Psoas muscle (tissue), 8 donors: ENCODE results near the gene PLPP3. TPM values are rescaled to one million over a fixed set of nuclear protein-coding genes. Genes with fewer than 3 reads are reported as not detected.

Source experiments
- ATAC-seq, 4 donors: fragments of 200-7000 bp; cut with Tn5 transposase; one replicate each; pipeline ENCODE4 v1.9.1; 2020; ENCODE audit warnings: moderate library complexity in 3 of 4, mild to moderate bottlenecking in 2 of 4
- DNase-seq, 2 donors: peaks; one replicate each; pipeline ENCODE4 v3.0.0-alpha.2; 2020
- H3K27ac ChIP-seq: fragments of 200-600 bp; one replicate; pipeline ENCODE4 v1.8.0; 2022
- H3K27me3 ChIP-seq, 3 donors: fragments of 200-600 bp in 1 of 3; one replicate each; pipeline versions ENCODE4 v1.6.1 to v1.8.0; 2013 to 2022; ENCODE audit warnings: low read length in 2 of 3, mild to moderate bottlenecking in 2 of 3, moderate library complexity in 1 of 3; ENCODE audit not compliant: insufficient read depth in 3 of 3
- H3K36me3 ChIP-seq, 2 donors: fragments of 200-600 bp in 1 of 2; one replicate each; pipeline versions ENCODE4 v1.6.1 to v1.8.0; 2013 to 2022; ENCODE audit warnings: low read depth in 1 of 2, mild to moderate bottlenecking in 1 of 2, moderate library complexity in 1 of 2; ENCODE audit not compliant: insufficient read depth in 1 of 2
- H3K4me1 ChIP-seq: fragments of 200-600 bp; one replicate; pipeline ENCODE4 v1.8.0; 2022
- H3K4me3 ChIP-seq: fragments of 200-600 bp; one replicate; pipeline ENCODE4 v1.8.0; 2022; ENCODE audit warnings: mild to moderate bottlenecking
- H3K9me3 ChIP-seq: fragments of 200-600 bp; one replicate; pipeline ENCODE4 v1.8.0; 2022
- WGBS, 3 donors: extraction: QIAGEN DNeasy Blood & Tissue Kit; methylation state at CpG; one replicate each; pipeline versions ENCODE4 v1.1.6 to v1.1.7; 2013; 5-methylcytosine and 5-hydroxymethylcytosine counted together
- intact Hi-C, 2 donors: fragments of 100-400 bp; cut with DNase I; formaldehyde crosslinking; loops; one replicate each; pipeline versions ENCODE4 v1.11.0 to v1.14.2; 2022
- polyA plus RNA-seq, 3 donors: library from polyadenylated mRNA; stranded (reverse); fragments of 200-250 nt; gene quantifications; one replicate each; pipeline ENCODE4 v1.2.3, GENCODE V29; 2013
- total RNA-seq, 4 donors: library from RNA; stranded (reverse); fragmentation: NEBNext Ultra II Directional in 2 of 4; extraction: Animal tissue kit (Norgen Biotek cat#: 25700) in 2 of 4; gene quantifications; one replicate each; pipeline versions ENCODE4 v1.2.1 to v1.2.4, GENCODE V29; 2021 to 2023
- TF ChIP-seq, protein P1 (sequence below): fragments of 200-600 bp; IDR thresholded peaks from one replicate; pipeline ENCODE4 v1.8.0; 2022; ENCODE audit warnings: antibody characterized with exemption
- donor health status: healthy with polysubstance abuse.
- donor health status: DM: no; HTN: no; CAD: no; lungs with moderate emphysema.
- donor health status: Bipolar disorder and iron deficiency.
- donor health status: healthy.
- donor health status: DM: yes; HTN: yes; CAD: no.
- donor health status: DM: no; HTN: no; CAD: no.
- donor health status: DM: no; HTN: no; CAD: no.
- donor health status: DM: yes; HTN: yes; CAD: no.

Gene PLPP3
- total and polyA plus RNA-seq, 7 donors: 35.5 to 69.1 (median 46.3) TPM

DNA sequence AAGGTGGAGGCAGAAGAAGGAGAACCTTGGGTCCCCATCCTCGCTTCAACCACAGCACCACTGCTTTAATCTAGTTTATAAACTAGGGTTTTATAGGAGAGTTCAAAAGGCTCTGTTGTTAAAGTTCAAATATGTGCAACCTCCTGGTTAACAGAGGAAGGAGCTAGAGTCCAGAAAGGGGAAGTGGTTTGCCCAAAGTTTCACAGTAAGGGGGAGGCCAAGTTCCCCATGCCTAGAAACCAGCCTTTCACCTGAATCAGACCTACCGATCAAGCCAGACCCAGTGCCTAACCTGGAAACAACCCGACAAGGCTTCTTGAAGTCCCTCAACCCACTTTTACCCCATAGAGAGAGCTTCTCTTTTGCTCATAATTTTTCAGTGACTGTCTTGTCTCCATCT is 106.5 kb downstream of the PLPP3 start:
- H3K4me1 ChIP-seq: peaks cover 10% of the 10 kb centered on the region
- no peaks in the 10 kb centered on the region for H3K36me3 ChIP-seq
- H3K4me3 ChIP-seq: no peak overlapping the region
- H3K27ac ChIP-seq: no peak overlapping the region
- no peaks in the 10 kb centered on the region for H3K27me3 ChIP-seq
- ATAC-seq: no peak
- TF ChIP-seq, protein P1, sequence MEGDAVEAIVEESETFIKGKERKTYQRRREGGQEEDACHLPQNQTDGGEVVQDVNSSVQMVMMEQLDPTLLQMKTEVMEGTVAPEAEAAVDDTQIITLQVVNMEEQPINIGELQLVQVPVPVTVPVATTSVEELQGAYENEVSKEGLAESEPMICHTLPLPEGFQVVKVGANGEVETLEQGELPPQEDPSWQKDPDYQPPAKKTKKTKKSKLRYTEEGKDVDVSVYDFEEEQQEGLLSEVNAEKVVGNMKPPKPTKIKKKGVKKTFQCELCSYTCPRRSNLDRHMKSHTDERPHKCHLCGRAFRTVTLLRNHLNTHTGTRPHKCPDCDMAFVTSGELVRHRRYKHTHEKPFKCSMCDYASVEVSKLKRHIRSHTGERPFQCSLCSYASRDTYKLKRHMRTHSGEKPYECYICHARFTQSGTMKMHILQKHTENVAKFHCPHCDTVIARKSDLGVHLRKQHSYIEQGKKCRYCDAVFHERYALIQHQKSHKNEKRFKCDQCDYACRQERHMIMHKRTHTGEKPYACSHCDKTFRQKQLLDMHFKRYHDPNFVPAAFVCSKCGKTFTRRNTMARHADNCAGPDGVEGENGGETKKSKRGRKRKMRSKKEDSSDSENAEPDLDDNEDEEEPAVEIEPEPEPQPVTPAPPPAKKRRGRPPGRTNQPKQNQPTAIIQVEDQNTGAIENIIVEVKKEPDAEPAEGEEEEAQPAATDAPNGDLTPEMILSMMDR: no peak
- intact Hi-C loops: no loop called here
- no peak for DNase-seq
- H3K9me3 ChIP-seq: no peaks in the 10 kb centered on the region
- 92 to 98% (median 94%) methylated on average over 3 of the region's 3 CpGs for WGBS, 3 donors

DNA sequence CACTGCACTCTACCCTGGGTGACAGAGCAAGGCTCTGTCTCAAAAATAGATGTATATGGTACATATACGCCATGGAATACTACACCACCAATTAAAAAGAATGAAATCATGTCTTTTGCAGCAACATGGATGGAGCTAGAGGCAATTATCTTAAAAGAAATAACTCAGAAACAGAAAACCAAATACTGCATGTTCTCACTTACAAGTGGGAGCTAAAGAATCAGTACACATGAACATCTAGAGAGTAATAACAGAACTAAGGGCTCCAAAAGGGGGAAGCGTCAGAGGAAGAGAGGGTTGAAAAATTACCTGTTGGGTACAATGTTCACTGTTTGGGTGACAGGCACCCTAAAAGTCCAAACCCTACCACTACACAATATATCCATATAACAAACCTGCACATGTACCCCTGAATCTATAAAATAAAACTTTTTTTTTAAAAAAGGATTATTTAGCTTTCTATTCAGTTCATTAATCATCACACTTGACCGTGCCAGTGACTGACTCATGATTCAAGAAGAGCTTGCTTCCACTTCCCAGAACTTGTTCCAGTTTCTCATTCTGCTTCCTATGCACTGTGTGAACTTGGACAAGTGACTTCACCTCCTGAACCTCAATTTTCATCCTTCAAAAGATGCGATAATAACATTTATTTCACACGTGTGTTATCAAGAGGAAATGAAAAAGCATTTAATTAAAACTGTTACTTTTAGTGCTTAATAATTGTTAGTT is 109.6 kb downstream of the PLPP3 start:
- Histone ChIP-seq H3K27ac (peak overlapping the region; percentile 30), H3K4me1 (peaks cover 10% of the 10 kb centered on the region)
- intact Hi-C loops: no loop called here

DNA sequence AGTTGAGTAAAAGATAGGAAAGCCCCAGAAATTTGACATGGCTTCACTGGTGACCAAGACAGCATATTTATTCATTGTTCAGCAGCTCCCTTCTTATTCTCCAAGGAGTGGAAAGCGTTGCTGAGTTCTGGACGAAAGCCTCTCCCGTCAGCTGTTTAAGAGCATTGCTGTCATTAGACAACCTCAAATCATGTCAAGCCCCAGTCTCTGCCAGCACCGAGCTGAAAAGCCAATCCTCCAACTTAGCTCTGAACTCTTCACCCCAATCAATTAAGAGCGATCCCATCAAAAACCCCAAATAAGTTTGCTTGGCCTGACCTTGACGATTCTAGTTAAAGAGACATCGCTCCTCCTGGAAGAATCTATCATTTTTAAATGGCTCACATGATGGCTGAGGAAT is 110.8 kb downstream of the PLPP3 start:
- 20 to 39% (median 21%) methylated on average over 7 of the region's 7 CpGs for WGBS, 3 donors
- H3K27me3 ChIP-seq: no peaks in the 10 kb centered on the region
- H3K4me1 ChIP-seq: peaks cover 10% of the 10 kb centered on the region
- no peak for DNase-seq
- ATAC-seq: peak; percentile 51 to 77 (median 70)
- no peaks in the 10 kb centered on the region for H3K9me3 ChIP-seq
- TF ChIP-seq, protein P1: no peak
- no peaks in the 10 kb centered on the region for H3K36me3 ChIP-seq
- intact Hi-C loops: no loop called here
- peak overlapping the region; percentile 42 for H3K4me3 ChIP-seq
- H3K27ac ChIP-seq: peak overlapping the region; percentile 30

More for the DNA sequence above, 109.6 kb downstream of the PLPP3 start:
- DNase-seq (no peak), ATAC-seq (peak in 2 of 4 donors; percentile 63 to 71)
- Histone ChIP-seq H3K4me3 (no peak overlapping the region), H3K9me3 (no peaks in the 10 kb centered on the region), H3K36me3 (no peaks in the 10 kb centered on the region), H3K27me3 (no peaks in the 10 kb centered on the region)
- TF ChIP-seq, protein P1: no peak
- 60 to 64% (median 64%) methylated on average over 5 of the region's 5 CpGs for WGBS, 3 donors

DNA sequence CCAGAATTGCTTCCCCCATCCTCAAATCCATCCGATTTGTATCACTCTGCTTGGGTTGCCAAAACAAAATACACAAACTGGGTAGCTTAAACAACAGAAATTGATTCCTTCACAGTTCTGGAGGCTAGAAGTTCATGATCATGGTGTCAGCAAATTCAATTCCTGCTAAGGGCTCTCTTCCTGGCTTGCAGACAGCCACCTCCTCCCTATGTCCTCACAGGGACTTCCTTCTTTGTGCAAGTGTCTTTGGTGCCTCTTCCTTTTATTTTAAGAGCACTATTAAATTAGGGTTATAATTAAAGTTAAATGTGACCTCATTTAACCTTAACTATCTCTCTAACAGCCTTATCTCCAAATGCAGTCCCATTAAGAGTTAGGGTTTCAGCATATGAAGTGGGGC is 112.8 kb downstream of the PLPP3 start:
- ATAC-seq (no peak), DNase-seq (no peak)
- Histone ChIP-seq H3K4me3 (no peak overlapping the region), H3K9me3 (no peaks in the 10 kb centered on the region), H3K36me3 (no peaks in the 10 kb centered on the region), H3K27ac (no peak overlapping the region), H3K27me3 (no peaks in the 10 kb centered on the region), H3K4me1 (peaks cover 10% of the 10 kb centered on the region)
- intact Hi-C loops: no loop called here
- 90 to 97% (median 97%) methylated on average over 1 of the region's 1 CpG for WGBS, 3 donors
- TF ChIP-seq, protein P1: no peak

DNA sequence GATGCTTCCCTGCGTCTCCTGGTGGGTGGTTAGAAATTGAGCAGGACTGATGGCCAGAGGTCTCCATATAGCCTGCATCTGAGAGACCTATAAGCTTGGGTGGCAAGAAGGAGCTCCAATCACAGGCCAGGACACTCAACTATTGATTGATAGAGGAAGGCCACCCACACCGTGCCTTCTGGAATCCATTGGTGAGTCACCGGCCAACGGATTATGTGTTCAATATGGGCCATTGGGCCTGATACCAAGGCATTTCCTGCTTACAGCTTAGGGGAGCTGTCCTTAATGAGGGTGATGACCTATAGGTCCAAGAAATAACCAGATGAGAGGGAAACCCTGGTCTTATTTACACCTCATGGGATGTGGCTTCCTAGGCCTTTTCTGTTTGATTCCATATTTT is 115.1 kb downstream of the PLPP3 start:
- no peaks in the 10 kb centered on the region for H3K27me3 ChIP-seq
- H3K9me3 ChIP-seq: no peaks in the 10 kb centered on the region
- H3K4me1 ChIP-seq: no peaks in the 10 kb centered on the region
- ATAC-seq (no peak), DNase-seq (no peak)
- TF ChIP-seq, protein P1: no peak
- intact Hi-C loops: no loop called here
- H3K36me3 ChIP-seq: no peaks in the 10 kb centered on the region
- no peak overlapping the region for H3K27ac ChIP-seq
- 90 to 97% (median 96%) methylated on average over 4 of the region's 4 CpGs for WGBS, 3 donors
- H3K4me3 ChIP-seq: no peak overlapping the region
